Measurements from ENCODE around the gene STK32B. TPM values are rescaled to one million over a fixed set of nuclear protein-coding genes. Genes with fewer than 3 reads are reported as not detected.

The STK32B gene
- total RNA-seq, 1 donor from 2014 or later: 4.2 TPM

- DNase-seq (ENCODE audit: low read depth): no peak
- no peak overlapping the region for H3K4me3 ChIP-seq (ENCODE audit: low read depth, low read length)
- TF ChIP-seq, protein P1, sequence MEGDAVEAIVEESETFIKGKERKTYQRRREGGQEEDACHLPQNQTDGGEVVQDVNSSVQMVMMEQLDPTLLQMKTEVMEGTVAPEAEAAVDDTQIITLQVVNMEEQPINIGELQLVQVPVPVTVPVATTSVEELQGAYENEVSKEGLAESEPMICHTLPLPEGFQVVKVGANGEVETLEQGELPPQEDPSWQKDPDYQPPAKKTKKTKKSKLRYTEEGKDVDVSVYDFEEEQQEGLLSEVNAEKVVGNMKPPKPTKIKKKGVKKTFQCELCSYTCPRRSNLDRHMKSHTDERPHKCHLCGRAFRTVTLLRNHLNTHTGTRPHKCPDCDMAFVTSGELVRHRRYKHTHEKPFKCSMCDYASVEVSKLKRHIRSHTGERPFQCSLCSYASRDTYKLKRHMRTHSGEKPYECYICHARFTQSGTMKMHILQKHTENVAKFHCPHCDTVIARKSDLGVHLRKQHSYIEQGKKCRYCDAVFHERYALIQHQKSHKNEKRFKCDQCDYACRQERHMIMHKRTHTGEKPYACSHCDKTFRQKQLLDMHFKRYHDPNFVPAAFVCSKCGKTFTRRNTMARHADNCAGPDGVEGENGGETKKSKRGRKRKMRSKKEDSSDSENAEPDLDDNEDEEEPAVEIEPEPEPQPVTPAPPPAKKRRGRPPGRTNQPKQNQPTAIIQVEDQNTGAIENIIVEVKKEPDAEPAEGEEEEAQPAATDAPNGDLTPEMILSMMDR (conservative IDR thresholded peaks at IDR 0.05; ENCODE audit: low read depth, low read length): no peak
Observed at GRCh38 chr4:5368426-5368825, 317.1 kb downstream of the STK32B start.

- TF ChIP-seq, protein P1 (conservative IDR thresholded peaks at IDR 0.05; ENCODE audit: low read depth, low read length): no peak
- DNase-seq (ENCODE audit: low read depth): peak; percentile 23
- H3K4me3 ChIP-seq (ENCODE audit: low read depth, low read length): no peak overlapping the region
Observed at GRCh38 chr4:5370286-5370685, 319.0 kb downstream of the STK32B start.

GRCh38 chr4:5371415-5372190 is 320.3 kb downstream of the STK32B start:
- H3K4me3 ChIP-seq (ENCODE audit: low read depth, low read length): no peak overlapping the region
- DNase-seq (ENCODE audit: low read depth): no peak
- TF ChIP-seq, protein P1 (conservative IDR thresholded peaks at IDR 0.05; ENCODE audit: low read depth, low read length): no peak

GRCh38 chr4:5372198-5372597 is 320.9 kb downstream of the STK32B start:
- TF ChIP-seq, protein P1 (conservative IDR thresholded peaks at IDR 0.05; ENCODE audit: low read depth, low read length): no peak
- DNase-seq (ENCODE audit: low read depth): no peak
- no peak overlapping the region for H3K4me3 ChIP-seq (ENCODE audit: low read depth, low read length)

DNA sequence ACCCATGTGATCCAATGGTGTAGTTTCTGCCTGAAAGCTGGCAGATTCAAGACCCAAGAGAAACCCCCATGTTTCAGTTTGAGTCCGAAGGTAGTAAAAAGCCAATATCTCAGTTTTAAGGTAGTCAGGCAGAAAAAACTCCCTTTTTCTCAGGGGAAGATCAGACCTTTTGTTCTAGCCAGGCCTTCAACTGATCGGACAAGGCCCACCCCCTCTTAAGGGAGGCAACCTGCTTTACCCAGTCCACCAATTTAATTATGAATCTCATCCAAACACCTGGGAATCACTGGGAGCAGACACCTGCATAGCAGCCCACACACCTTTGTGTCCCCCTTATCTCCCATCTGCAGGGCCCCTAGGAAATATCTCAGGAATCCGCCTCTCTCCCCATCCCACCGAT is 322.0 kb downstream of the STK32B start:
- H3K4me3 ChIP-seq (ENCODE audit: low read depth, low read length): no peak overlapping the region
- TF ChIP-seq, protein P1 (conservative IDR thresholded peaks at IDR 0.05; ENCODE audit: low read depth, low read length): no peak
- no peak for DNase-seq (ENCODE audit: low read depth)

DNA sequence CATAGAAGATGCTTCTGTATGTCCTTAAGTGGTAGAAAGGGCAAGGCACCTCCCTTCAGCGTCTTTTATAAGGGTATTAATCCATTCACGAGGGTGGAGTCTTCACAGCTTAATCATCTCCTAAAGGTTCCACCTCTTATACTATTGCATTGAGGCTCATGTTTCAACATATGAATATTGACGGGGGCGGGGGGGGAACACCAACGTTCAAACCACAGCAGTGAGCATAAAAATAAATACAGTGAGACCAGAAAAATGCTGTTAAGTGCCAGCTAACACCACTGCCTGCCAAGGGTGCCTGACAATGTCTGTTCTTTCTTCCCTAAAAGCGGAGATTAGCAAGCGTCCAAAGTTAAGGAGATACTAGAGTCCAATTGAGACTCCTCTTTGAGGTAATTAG is 323.3 kb downstream of the STK32B start:
- DNase-seq (ENCODE audit: low read depth): no peak
- TF ChIP-seq, protein P1 (conservative IDR thresholded peaks at IDR 0.05; ENCODE audit: low read depth, low read length): no peak
- no peak overlapping the region for H3K4me3 ChIP-seq (ENCODE audit: low read depth, low read length)

GRCh38 chr4:5374994-5375393 is 323.7 kb downstream of the STK32B start:
- no peak for DNase-seq (ENCODE audit: low read depth)
- TF ChIP-seq, protein P1 (conservative IDR thresholded peaks at IDR 0.05; ENCODE audit: low read depth, low read length): no peak
- no peak overlapping the region for H3K4me3 ChIP-seq (ENCODE audit: low read depth, low read length)
